Measurements from ENCODE around the gene WDR33. TPM values are rescaled to one million over a fixed set of nuclear protein-coding genes. Genes with fewer than 3 reads are reported as not detected.

The WDR33 gene
- total and polyA plus RNA-seq, 2 of the 13 experiments (the other 11 are each of a cell fraction or from before 2014, with no cell fraction given): 54.9 to 78.2 TPM

GRCh38 chr2:127700527-127701192 is 110.3 kb downstream of the WDR33 start (continued):
- 0 out of 2 replicates have a peak, but pooled peaks have one; percentile 2 for TF ChIP-seq ZNF318 (CRISPR knock-in tag; IDR thresholded peaks at IDR 0.05)
- TF ChIP-seq ZNF292 (CRISPR knock-in tag; IDR thresholded peaks at IDR 0.05; ENCODE audit: borderline replicate concordance, low read depth): 0 out of 2 replicates have a peak, but pooled peaks have one; percentile 49
- TF ChIP-seq EED (CRISPR knock-in tag; IDR thresholded peaks at IDR 0.05): no peak
- no peak for TF ChIP-seq ZNF816 (CRISPR knock-in tag; IDR thresholded peaks at IDR 0.05; ENCODE audit: borderline replicate concordance)
- TF ChIP-seq FIP1L1 (IDR thresholded peaks at IDR 0.05; ENCODE audit: borderline replicate concordance, insufficient read depth, low read depth, low read length): 0 out of 2 replicates have a peak, but pooled peaks have one; percentile 28
- no peak for TF ChIP-seq ZNF431 (CRISPR knock-in tag; IDR thresholded peaks at IDR 0.05; ENCODE audit: borderline replicate concordance, low read depth)
- TF ChIP-seq ZFP1 (CRISPR knock-in tag; IDR thresholded peaks at IDR 0.05): no peak
- no peak for TF ChIP-seq MTF1 (CRISPR knock-in tag; IDR thresholded peaks at IDR 0.05)
- TF ChIP-seq CHCHD3 (CRISPR knock-in tag; IDR thresholded peaks at IDR 0.05): no peak
- 0 out of 2 replicates have a peak, but pooled peaks have one; percentile 34 for TF ChIP-seq PITX1 (CRISPR knock-in tag; IDR thresholded peaks at IDR 0.05)
- TF ChIP-seq E2F5 (CRISPR knock-in tag; conservative IDR thresholded peaks at IDR 0.05): no peak
- TF ChIP-seq GATAD2A (CRISPR knock-in tag; IDR thresholded peaks at IDR 0.05): peak; percentile 80
- TF ChIP-seq ELF3 (CRISPR knock-in tag; IDR thresholded peaks at IDR 0.05): no peak; the same call in 1 of the 2 replicates
- TF ChIP-seq, protein P1, sequence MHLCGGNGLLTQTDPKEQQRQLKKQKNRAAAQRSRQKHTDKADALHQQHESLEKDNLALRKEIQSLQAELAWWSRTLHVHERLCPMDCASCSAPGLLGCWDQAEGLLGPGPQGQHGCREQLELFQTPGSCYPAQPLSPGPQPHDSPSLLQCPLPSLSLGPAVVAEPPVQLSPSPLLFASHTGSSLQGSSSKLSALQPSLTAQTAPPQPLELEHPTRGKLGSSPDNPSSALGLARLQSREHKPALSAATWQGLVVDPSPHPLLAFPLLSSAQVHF (CRISPR knock-in tag; IDR thresholded peaks at IDR 0.05): no peak
- TF ChIP-seq SIN3A (IDR thresholded peaks at IDR 0.05; ENCODE audit: borderline replicate concordance, low read depth, low read length): 0 out of 2 replicates have a peak, but pooled peaks have one; percentile 62
- no peak for TF ChIP-seq ZNF326 (CRISPR knock-in tag; IDR thresholded peaks at IDR 0.05; ENCODE audit: borderline replicate concordance)
- TF ChIP-seq ATF5 (CRISPR knock-in tag; IDR thresholded peaks at IDR 0.05; ENCODE audit: low read depth): peak; percentile 67; the same call in 1 of the 2 replicates
- no peak for TF ChIP-seq THAP11 (CRISPR knock-in tag; IDR thresholded peaks at IDR 0.05)
- no peak for TF ChIP-seq MTA3 (CRISPR knock-in tag; IDR thresholded peaks at IDR 0.05)
- no peak for TF ChIP-seq NR3C1 (CRISPR knock-in tag; IDR thresholded peaks at IDR 0.05)
